A673 (cell line): ENCODE data around the gene TBCEL. TPM values are rescaled to one million over a fixed set of nuclear protein-coding genes. Genes with fewer than 3 reads are reported as not detected.

Experiments
- BruUV-seq: library from RNA; stranded (reverse); fragments of 400-500 nt; replicated peaks from 2 replicates; lab custom pipeline; 2021; lab: Mats Ljungman, UMichigan
- CTCF ChIA-PET: fragments of 300-600 bp; sonication (Branson Sonifier 250); formaldehyde crosslinking; loops from one replicate; lab custom pipeline; 2022; ENCODE audit warnings: antibody characterized with exemption; lab: Charles Lee
- POLR2A ChIA-PET: fragments of 300-600 bp; sonication (Branson Sonifier 250); formaldehyde crosslinking; loops from one replicate; lab custom pipeline; 2022; ENCODE audit warnings: antibody characterized with exemption; ENCODE audit not compliant: low non-redundant PET; lab: Charles Lee
- DNase-seq: peaks from one replicate; pipeline ENCODE4 v3.0.0-alpha.2; 2015; ENCODE audit warnings: low spot score
- H3K27ac ChIP-seq: fragments of 200-600 bp; sonication (generic); 2 replicates; pipeline ENCODE4 v1.5.1; 2016; ENCODE audit warnings: mixed run types, low read depth, mild to moderate bottlenecking, mixed read lengths, antibody characterized with exemption, low read length; ENCODE audit not compliant: poor library complexity, severe bottlenecking
- H3K27me3 ChIP-seq: fragments of 200-600 bp; sonication (generic); replicated peaks from 2 replicates; pipeline ENCODE4 v1.6.1; 2017; ENCODE audit warnings: mixed run types, low read depth, mild to moderate bottlenecking, mixed read lengths, antibody characterized with exemption, low read length; ENCODE audit not compliant: insufficient read depth, poor library complexity
- H3K36me3 ChIP-seq: fragments of 200-600 bp; sonication (generic); 2 replicates; pipeline ENCODE4 v1.6.1; 2016; ENCODE audit warnings: mixed run types, mild to moderate bottlenecking, mixed read lengths, antibody characterized with exemption, low read length; ENCODE audit not compliant: insufficient read depth, poor library complexity, severe bottlenecking
- H3K4me1 ChIP-seq: fragments of 200-600 bp; sonication (generic); 2 replicates; pipeline ENCODE4 v1.6.1; 2017; ENCODE audit warnings: mixed run types, mild to moderate bottlenecking, mixed read lengths, antibody characterized with exemption, low read length; ENCODE audit not compliant: insufficient read depth, poor library complexity, severe bottlenecking
- H3K4me3 ChIP-seq: fragments of 200-600 bp; sonication (generic); 2 replicates; pipeline ENCODE4 v1.5.1; 2016; ENCODE audit warnings: low read depth, mixed run types, mild to moderate bottlenecking, mixed read lengths, low read length; ENCODE audit not compliant: poor library complexity, severe bottlenecking
- H3K9me3 ChIP-seq: fragments of 200-600 bp; sonication (generic); 2 replicates; pipeline ENCODE4 v1.6.1; 2016; ENCODE audit warnings: mixed run types, low read depth, mild to moderate bottlenecking, mixed read lengths, antibody characterized with exemption, low read length; ENCODE audit not compliant: poor library complexity, severe bottlenecking
- CTCF ChIP-seq: fragments of 300-800, 200-600 bp; sonication (generic); conservative IDR thresholded peaks from 2 replicates; pipeline ENCODE4 v1.5.1; 2017; ENCODE audit warnings: low read depth, mild to moderate bottlenecking, antibody characterized with exemption, low read length, moderate library complexity, mixed read lengths
- EZH2 ChIP-seq: fragments of 200-600 bp; sonication (generic); IDR thresholded peaks from 2 replicates; pipeline ENCODE4 v1.6.1; 2017; ENCODE audit warnings: borderline replicate concordance, low read depth, mild to moderate bottlenecking, mixed read lengths, antibody characterized with exemption, low read length; ENCODE audit not compliant: poor library complexity, severe bottlenecking
- intact Hi-C: fragments of 100-400 bp; cut with micrococcal nuclease; formaldehyde crosslinking; loops from one replicate; pipeline ENCODE4 v1.10.0; 2022; ENCODE audit not compliant: unreplicated experiment
- total RNA-seq: library from RNA; stranded (reverse); gene quantifications from 2 replicates; pipeline ENCODE4 v1.2.3, GENCODE V29; 2021

Gene TBCEL
- total RNA-seq, 1 experiment from 2014 or later: 22.4 TPM

- TF ChIP-seq CTCF (no peak), EZH2 (no peak)
- POLR2A ChIA-PET: no interaction called here
Measured at GRCh38 chr11:121037016-121037415, 13.1 kb downstream of the TBCEL start.

GRCh38 chr11:121038648-121039409, 14.9 kb downstream of the TBCEL start:
- Histone ChIP-seq H3K9me3 (no peaks in the 10 kb centered on the region), H3K27me3 (no peaks in the 10 kb centered on the region), H3K4me1 (peaks cover 9% of the 10 kb centered on the region), H3K27ac (no peak overlapping the region), H3K4me3 (no peak overlapping the region), H3K36me3 (no peaks in the 10 kb centered on the region)
- CTCF ChIA-PET: no interaction called here
- POLR2A ChIA-PET: no interaction called here
- no peak for DNase-seq
- TF ChIP-seq EZH2 (no peak), CTCF (no peak)
- no TSS peak for BruUV-seq
- intact Hi-C loops: no loop called here

More at GRCh38 chr11:121037016-121037415, 13.1 kb downstream of the TBCEL start:
- intact Hi-C loops: no loop called here
- CTCF ChIA-PET: interaction anchor here (0.5 kb wide), 1 partner anchor 63 kb away, joined by 4 read pairs; no protein-coding TSS in a partner anchor
- no peaks in the 10 kb centered on the region for H3K27me3 ChIP-seq
- H3K4me1 ChIP-seq: peaks cover under 1% of the 10 kb centered on the region
- no TSS peak for BruUV-seq
- H3K4me3 ChIP-seq: no peak overlapping the region
- no peaks in the 10 kb centered on the region for H3K36me3 ChIP-seq
- no peaks in the 10 kb centered on the region for H3K9me3 ChIP-seq
- H3K27ac ChIP-seq: no peak overlapping the region
- no peak for DNase-seq

- POLR2A ChIA-PET: no interaction called here
- no peak for DNase-seq
- Histone ChIP-seq H3K27ac (no peak overlapping the region), H3K27me3 (no peaks in the 10 kb centered on the region), H3K4me3 (no peak overlapping the region), H3K4me1 (peaks cover 9% of the 10 kb centered on the region), H3K36me3 (no peaks in the 10 kb centered on the region), H3K9me3 (no peaks in the 10 kb centered on the region)
- CTCF ChIA-PET: no interaction called here
- BruUV-seq: no TSS peak
- intact Hi-C loops: no loop called here
- TF ChIP-seq EZH2: no peak
Measured at GRCh38 chr11:121039971-121040613, 16.2 kb downstream of the TBCEL start.
